ENCODE measurements around the gene C16orf96. TPM values are rescaled to one million over a fixed set of nuclear protein-coding genes. Genes with fewer than 3 reads are reported as not detected.
A peak's percentile ranks its signal among the peaks of the same experiment; 100 is the strongest.

C16orf96 gene
- total and polyA plus RNA-seq, 2 of the 13 experiments (the other 11 are each of a cell fraction or from before 2014, with no cell fraction given) = 0.03 TPM; not detected in 1

DNA sequence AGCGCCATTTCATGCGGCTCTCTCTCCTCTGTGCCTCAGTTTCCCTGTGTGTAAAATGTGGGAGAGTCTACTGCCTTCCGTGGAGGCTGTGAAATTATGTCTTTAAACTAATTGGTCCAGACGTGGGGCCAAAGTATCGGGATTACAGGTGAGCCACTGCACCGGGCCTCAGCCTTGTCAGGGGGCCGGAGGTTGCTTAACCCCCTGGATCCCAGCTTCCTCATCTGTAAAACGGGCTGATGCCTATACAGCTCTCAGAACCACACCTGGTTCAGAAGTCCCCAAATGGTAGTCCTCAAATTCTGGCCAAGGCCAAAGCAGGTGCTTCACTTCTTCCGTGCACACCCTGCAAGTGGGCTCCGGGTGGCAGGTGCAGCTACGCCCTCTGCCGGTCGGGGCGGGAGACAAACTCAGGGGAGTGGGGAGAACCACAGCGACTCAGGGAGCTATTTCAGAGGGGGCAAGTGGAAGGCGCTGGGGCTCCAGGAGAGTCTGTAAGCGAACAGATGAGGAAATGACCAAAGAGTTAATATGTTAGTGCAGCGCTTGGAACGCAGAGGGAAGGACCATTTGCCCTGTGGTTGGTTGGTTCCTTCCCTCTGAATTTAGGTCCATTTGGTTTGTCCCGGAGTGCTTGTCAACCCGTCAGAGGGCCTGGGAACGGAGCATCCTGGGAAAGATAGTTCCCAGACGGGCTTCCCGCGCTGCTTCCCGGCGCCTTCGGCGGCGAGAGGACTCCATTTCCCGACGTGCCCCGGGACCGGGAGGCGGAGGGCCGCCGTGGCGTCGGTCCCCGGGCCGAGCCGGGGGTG is 68.1 kb downstream of the C16orf96 start, which contains the start of gene MGRN1 (continued):
- TF ChIP-seq, protein P1, sequence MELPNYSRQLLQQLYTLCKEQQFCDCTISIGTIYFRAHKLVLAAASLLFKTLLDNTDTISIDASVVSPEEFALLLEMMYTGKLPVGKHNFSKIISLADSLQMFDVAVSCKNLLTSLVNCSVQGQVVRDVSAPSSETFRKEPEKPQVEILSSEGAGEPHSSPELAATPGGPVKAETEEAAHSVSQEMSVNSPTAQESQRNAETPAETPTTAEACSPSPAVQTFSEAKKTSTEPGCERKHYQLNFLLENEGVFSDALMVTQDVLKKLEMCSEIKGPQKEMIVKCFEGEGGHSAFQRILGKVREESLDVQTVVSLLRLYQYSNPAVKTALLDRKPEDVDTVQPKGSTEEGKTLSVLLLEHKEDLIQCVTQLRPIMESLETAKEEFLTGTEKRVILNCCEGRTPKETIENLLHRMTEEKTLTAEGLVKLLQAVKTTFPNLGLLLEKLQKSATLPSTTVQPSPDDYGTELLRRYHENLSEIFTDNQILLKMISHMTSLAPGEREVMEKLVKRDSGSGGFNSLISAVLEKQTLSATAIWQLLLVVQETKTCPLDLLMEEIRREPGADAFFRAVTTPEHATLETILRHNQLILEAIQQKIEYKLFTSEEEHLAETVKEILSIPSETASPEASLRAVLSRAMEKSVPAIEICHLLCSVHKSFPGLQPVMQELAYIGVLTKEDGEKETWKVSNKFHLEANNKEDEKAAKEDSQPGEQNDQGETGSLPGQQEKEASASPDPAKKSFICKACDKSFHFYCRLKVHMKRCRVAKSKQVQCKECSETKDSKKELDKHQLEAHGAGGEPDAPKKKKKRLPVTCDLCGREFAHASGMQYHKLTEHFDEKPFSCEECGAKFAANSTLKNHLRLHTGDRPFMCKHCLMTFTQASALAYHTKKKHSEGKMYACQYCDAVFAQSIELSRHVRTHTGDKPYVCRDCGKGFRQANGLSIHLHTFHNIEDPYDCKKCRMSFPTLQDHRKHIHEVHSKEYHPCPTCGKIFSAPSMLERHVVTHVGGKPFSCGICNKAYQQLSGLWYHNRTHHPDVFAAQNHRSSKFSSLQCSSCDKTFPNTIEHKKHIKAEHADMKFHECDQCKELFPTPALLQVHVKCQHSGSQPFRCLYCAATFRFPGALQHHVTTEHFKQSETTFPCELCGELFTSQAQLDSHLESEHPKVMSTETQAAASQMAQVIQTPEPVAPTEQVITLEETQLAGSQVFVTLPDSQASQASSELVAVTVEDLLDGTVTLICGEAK (IDR thresholded peaks at IDR 0.05) = no peak
- TF ChIP-seq, protein P1 (CRISPR knock-in tag; IDR thresholded peaks at IDR 0.05) = no peak
- TF ChIP-seq MEIS2 (CRISPR knock-in tag; IDR thresholded peaks at IDR 0.05) = peak; percentile 83; the same call in 1 of the 2 replicates
- TF ChIP-seq HMGA1 (CRISPR knock-in tag; conservative IDR thresholded peaks at IDR 0.05) = no peak
- TF ChIP-seq CHD4 (IDR thresholded peaks at IDR 0.05; ENCODE audit: borderline replicate concordance, low read length) = no peak; the same call in 1 of the 2 replicates
- TF ChIP-seq, protein P2, sequence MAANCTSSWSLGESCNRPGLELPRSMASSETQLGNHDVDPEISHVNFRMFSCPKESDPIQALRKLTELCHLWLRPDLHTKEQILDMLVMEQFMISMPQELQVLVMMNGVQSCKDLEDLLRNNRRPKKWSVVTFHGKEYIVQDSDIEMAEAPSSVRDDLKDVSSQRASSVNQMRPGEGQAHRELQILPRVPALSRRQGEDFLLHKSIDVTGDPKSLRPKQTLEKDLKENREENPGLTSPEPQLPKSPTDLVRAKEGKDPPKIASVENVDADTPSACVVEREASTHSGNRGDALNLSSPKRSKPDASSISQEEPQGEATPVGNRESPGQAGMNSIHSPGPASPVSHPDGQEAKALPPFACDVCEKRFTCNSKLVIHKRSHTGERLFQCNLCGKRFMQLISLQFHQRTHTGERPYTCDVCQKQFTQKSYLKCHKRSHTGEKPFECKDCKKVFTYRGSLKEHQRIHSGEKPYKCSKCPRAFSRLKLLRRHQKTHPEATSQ (CRISPR knock-in tag; IDR thresholded peaks at IDR 0.05; ENCODE audit: borderline replicate concordance) = peak; percentile 72; the same call in 1 of the 2 replicates
- no peak for TF ChIP-seq ZNF562 (CRISPR knock-in tag; IDR thresholded peaks at IDR 0.05; ENCODE audit: borderline replicate concordance)
- peak; percentile 69 for TF ChIP-seq STAG1 (CRISPR knock-in tag; IDR thresholded peaks at IDR 0.05)
- no peak; the same call in 1 of the 2 replicates for TF ChIP-seq ZC3H13 (CRISPR knock-in tag; IDR thresholded peaks at IDR 0.05)
- TF ChIP-seq MXI1 (IDR thresholded peaks at IDR 0.05; ENCODE audit: borderline replicate concordance, low read depth, low read length) = peak; percentile 47; the same call in 1 of the 3 replicates
- TF ChIP-seq, protein P3, sequence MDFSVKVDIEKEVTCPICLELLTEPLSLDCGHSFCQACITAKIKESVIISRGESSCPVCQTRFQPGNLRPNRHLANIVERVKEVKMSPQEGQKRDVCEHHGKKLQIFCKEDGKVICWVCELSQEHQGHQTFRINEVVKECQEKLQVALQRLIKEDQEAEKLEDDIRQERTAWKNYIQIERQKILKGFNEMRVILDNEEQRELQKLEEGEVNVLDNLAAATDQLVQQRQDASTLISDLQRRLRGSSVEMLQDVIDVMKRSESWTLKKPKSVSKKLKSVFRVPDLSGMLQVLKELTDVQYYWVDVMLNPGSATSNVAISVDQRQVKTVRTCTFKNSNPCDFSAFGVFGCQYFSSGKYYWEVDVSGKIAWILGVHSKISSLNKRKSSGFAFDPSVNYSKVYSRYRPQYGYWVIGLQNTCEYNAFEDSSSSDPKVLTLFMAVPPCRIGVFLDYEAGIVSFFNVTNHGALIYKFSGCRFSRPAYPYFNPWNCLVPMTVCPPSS (IDR thresholded peaks at IDR 0.05) = no peak
- no peak for TF ChIP-seq SP2 (CRISPR knock-in tag; IDR thresholded peaks at IDR 0.05)
- no peak for TF ChIP-seq TAF15 (IDR thresholded peaks at IDR 0.05; ENCODE audit: low read depth, low read length, poor library complexity, severe bottlenecking)
- peak; percentile 90; the same call in 1 of the 2 replicates for TF ChIP-seq RARG (CRISPR knock-in tag; IDR thresholded peaks at IDR 0.05; ENCODE audit: low read depth)
- TF ChIP-seq ZBTB21 (CRISPR knock-in tag; IDR thresholded peaks at IDR 0.05) = no peak
- no peak; the same call in 1 of the 2 replicates for TF ChIP-seq MED1 (CRISPR knock-in tag; IDR thresholded peaks at IDR 0.05)
- no peak for TF ChIP-seq PTBP1 (IDR thresholded peaks at IDR 0.05; ENCODE audit: low read depth, low read length, poor library complexity, severe bottlenecking)

All from HepG2 (cell line).